OCI-LY1 (cell line): ENCODE data around the gene DPF3.

ENCODE experiments used
- H2AFZ ChIP-seq: fragments of 200-600 bp; sonication (generic), shearing (Covaris generic); 2 replicates; pipeline ENCODE4 v1.6.0; 2014; ENCODE audit warnings: antibody characterized with exemption, mild to moderate bottlenecking, low read length
- H3F3A ChIP-seq: fragments of 200-600 bp; sonication (generic), shearing (Covaris generic); 2 replicates; pipeline ENCODE4 v1.6.0; 2014; ENCODE audit warnings: mild to moderate bottlenecking, antibody characterized with exemption, low read length, moderate library complexity; ENCODE audit not compliant: insufficient read depth
- H3K27ac ChIP-seq: fragments of 200-600 bp; sonication (generic); 2 replicates; pipeline ENCODE4 v1.5.1; 2014; ENCODE audit warnings: low read length, mixed run types, mild to moderate bottlenecking, low read depth; ENCODE audit not compliant: poor library complexity, severe bottlenecking
- H3K27me3 ChIP-seq: fragments of 200-600 bp; sonication (generic); 2 replicates; pipeline ENCODE4 v1.6.0; 2014; ENCODE audit warnings: antibody characterized with exemption, mild to moderate bottlenecking, low read length, moderate library complexity; ENCODE audit not compliant: insufficient read depth
- H3K36me3 ChIP-seq: fragments of 200-600 bp; sonication (generic); 2 replicates; pipeline ENCODE4 v1.6.1; 2014; ENCODE audit warnings: mild to moderate bottlenecking, antibody characterized with exemption, low read length, moderate library complexity, mixed read lengths; ENCODE audit not compliant: insufficient read depth
- H3K4me1 ChIP-seq: fragments of 200-600 bp; sonication (generic); 2 replicates; pipeline ENCODE4 v1.5.1; 2014; ENCODE audit warnings: mild to moderate bottlenecking, low read length, moderate library complexity; ENCODE audit not compliant: insufficient read depth, severe bottlenecking
- H3K4me2 ChIP-seq: fragments of 200-600 bp; sonication (generic), shearing (Covaris generic); 2 replicates; pipeline ENCODE4 v1.6.1; 2014; ENCODE audit warnings: low read length
- H3K4me3 ChIP-seq: fragments of 200-600 bp; sonication (generic); 2 replicates; pipeline ENCODE4 v1.5.1; 2014; ENCODE audit warnings: low read length, low read depth, mild to moderate bottlenecking, mixed read lengths; ENCODE audit not compliant: poor library complexity, severe bottlenecking
- H3K79me2 ChIP-seq: fragments of 200-600 bp; shearing (Covaris generic); 2 replicates; pipeline ENCODE4 v1.6.1; 2016; ENCODE audit warnings: mixed run types, low read length, mixed read lengths; ENCODE audit not compliant: insufficient read depth
- H3K9ac ChIP-seq: fragments of 200-600 bp; sonication (generic), shearing (Covaris generic); 2 replicates; pipeline ENCODE4 v1.6.1; 2014; ENCODE audit warnings: mild to moderate bottlenecking, low read length, mixed read lengths
- H3K9me2 ChIP-seq: fragments of 200-600 bp; sonication (generic), shearing (Covaris generic); 2 replicates; pipeline ENCODE4 v1.6.1; 2014; ENCODE audit warnings: low read depth, mild to moderate bottlenecking, low read length, mixed read lengths
- H3K9me3 ChIP-seq: fragments of 200-600 bp; shearing (Covaris generic); 2 replicates; pipeline ENCODE4 v1.6.1; 2014; ENCODE audit warnings: low read length, mixed read lengths
- H4K20me1 ChIP-seq: fragments of 200-600 bp; sonication (generic), shearing (Covaris generic); 2 replicates; pipeline ENCODE4 v1.6.0; 2016; ENCODE audit warnings: mild to moderate bottlenecking, low read length; ENCODE audit not compliant: insufficient read depth
- EZH2 ChIP-seq: fragments of 200-600 bp; sonication (generic), shearing (Covaris generic); IDR thresholded peaks from 2 replicates; pipeline ENCODE4 v1.8.0; 2017; ENCODE audit warnings: borderline replicate concordance, mixed run types, mild to moderate bottlenecking, antibody characterized with exemption, low read length, moderate library complexity, mixed read lengths
- TF ChIP-seq, protein P1 (sequence below): fragments of 200-600 bp; sonication (generic), shearing (Covaris generic); IDR thresholded peaks from 2 replicates; pipeline ENCODE4 v1.5.1; 2017; ENCODE audit warnings: mild to moderate bottlenecking, antibody characterized with exemption, low read length, moderate library complexity, mixed read lengths

The DPF3 gene

DNA sequence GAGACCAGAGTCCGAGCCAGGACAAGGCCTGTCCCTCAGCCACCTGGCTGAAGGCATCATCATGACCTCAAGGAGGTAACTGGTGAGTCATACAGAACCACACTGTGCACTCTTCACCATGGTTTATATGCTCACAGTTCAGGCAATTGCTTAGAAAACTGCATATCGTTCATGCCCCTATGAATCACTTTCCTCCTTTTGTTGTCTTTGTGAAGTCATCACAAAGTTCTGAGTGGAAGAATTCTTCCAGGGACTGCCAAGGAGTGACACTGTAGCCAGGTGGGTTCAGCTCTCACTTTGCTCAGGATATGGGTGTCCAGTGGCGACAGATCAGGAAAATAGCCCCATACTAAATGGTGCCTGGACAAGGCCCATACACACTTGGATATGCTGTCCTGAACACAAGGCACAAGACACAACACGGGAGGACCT is 92.5 kb downstream of the DPF3 start:
- H3K4me2 ChIP-seq, result no peak overlapping the region
- TF ChIP-seq EZH2, result no peak
- TF ChIP-seq, protein P1, sequence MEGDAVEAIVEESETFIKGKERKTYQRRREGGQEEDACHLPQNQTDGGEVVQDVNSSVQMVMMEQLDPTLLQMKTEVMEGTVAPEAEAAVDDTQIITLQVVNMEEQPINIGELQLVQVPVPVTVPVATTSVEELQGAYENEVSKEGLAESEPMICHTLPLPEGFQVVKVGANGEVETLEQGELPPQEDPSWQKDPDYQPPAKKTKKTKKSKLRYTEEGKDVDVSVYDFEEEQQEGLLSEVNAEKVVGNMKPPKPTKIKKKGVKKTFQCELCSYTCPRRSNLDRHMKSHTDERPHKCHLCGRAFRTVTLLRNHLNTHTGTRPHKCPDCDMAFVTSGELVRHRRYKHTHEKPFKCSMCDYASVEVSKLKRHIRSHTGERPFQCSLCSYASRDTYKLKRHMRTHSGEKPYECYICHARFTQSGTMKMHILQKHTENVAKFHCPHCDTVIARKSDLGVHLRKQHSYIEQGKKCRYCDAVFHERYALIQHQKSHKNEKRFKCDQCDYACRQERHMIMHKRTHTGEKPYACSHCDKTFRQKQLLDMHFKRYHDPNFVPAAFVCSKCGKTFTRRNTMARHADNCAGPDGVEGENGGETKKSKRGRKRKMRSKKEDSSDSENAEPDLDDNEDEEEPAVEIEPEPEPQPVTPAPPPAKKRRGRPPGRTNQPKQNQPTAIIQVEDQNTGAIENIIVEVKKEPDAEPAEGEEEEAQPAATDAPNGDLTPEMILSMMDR, result no peak

DNA sequence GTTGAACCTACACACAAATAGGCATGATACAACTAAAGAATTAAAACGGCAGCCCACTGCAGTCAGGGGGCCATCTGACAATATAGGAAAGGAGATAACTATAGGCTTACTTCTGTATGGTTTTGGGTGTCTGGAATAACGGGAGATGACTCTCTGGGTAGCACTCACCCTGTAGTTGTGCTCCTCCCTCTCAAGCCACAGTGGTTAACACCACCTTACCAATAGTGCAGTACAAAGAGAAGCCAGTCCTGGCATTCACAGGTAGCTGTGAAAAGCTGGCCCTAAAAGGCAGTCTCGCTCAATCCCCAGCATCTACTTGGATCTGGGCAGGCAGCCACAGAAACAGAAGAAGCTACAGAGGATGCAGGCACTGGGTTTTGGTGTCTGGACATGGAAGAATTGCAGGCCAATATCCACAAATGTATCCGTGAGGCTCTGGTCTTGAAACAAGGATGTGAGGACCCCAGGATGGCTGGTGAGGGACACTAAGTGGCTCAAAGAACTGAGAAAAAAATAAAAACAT is 93.0 kb downstream of the DPF3 start:
- Histone ChIP-seq H2AFZ (no peak overlapping the region), H3K4me2 (no peak overlapping the region), H3K27ac (no peak overlapping the region), H3K4me1 (no peaks in the 10 kb centered on the region), H3K27me3 (no peaks in the 10 kb centered on the region), H3K4me3 (no peak overlapping the region), H3F3A (no peaks in the 10 kb centered on the region), H4K20me1 (no peaks in the 10 kb centered on the region), H3K9me2 (no peaks in the 10 kb centered on the region), H3K36me3 (no peaks in the 10 kb centered on the region), H3K9ac (no peak overlapping the region), H3K79me2 (no peaks in the 10 kb centered on the region), H3K9me3 (no peaks in the 10 kb centered on the region)
- TF ChIP-seq, protein P1, result no peak
- TF ChIP-seq EZH2, result no peak

More for the DNA sequence above, 92.5 kb downstream of the DPF3 start:
- Histone ChIP-seq H3K27me3 (no peaks in the 10 kb centered on the region), H3K27ac (no peak overlapping the region), H3F3A (no peaks in the 10 kb centered on the region), H3K9ac (no peak overlapping the region), H3K9me2 (no peaks in the 10 kb centered on the region), H3K79me2 (no peaks in the 10 kb centered on the region), H3K9me3 (no peaks in the 10 kb centered on the region), H4K20me1 (no peaks in the 10 kb centered on the region), H3K4me1 (no peaks in the 10 kb centered on the region), H3K4me3 (no peak overlapping the region), H3K36me3 (no peaks in the 10 kb centered on the region), H2AFZ (no peak overlapping the region)

DNA sequence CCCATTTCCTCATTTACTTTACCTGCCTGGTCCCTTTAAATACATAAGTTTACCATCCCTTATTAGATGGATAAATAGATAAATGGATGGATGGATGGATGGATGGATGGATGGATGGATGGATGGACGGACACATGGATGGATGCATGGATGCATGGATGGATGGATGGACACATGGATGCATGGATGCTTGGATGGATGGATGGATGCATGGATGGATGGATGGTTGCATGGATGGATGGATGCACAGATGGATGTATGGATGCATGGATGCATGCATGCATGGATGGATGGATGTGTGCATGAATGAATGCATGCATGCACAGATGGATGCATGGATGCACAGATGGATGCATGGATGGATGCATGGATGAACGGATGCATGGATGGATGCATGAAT is 93.6 kb downstream of the DPF3 start:
- no peak overlapping the region for H3K9ac ChIP-seq
- H3K9me2 ChIP-seq, result no peaks in the 10 kb centered on the region
- H3K79me2 ChIP-seq, result no peaks in the 10 kb centered on the region
- no peak overlapping the region for H3K4me2 ChIP-seq
- H3K4me3 ChIP-seq, result no peak overlapping the region
- TF ChIP-seq, protein P1, result no peak
- no peak for TF ChIP-seq EZH2
- no peaks in the 10 kb centered on the region for H3K4me1 ChIP-seq
- H4K20me1 ChIP-seq, result no peaks in the 10 kb centered on the region
- no peak overlapping the region for H3K27ac ChIP-seq
- H3K36me3 ChIP-seq, result no peaks in the 10 kb centered on the region
- no peaks in the 10 kb centered on the region for H3K27me3 ChIP-seq
- H3F3A ChIP-seq, result no peaks in the 10 kb centered on the region
- H2AFZ ChIP-seq, result no peak overlapping the region
- H3K9me3 ChIP-seq, result no peaks in the 10 kb centered on the region
